HEK293T (cell line): Measurements from ENCODE around the gene SUN1.

Experiments used
- CTCF ChIA-PET: fragments of 350-600 bp; formaldehyde crosslinking; extraction: SDS; loops from one replicate; lab custom pipeline; 2021; ENCODE audit warnings: antibody characterized with exemption, inconsistent platforms; lab: Yijun Ruan, JAX
- POLR2A ChIA-PET: fragments of 350-600 bp; formaldehyde crosslinking; extraction: SDS; loops from one replicate; lab custom pipeline; 2020; ENCODE audit warnings: antibody characterized with exemption, inconsistent platforms; lab: Yijun Ruan, JAX
- DNase-seq: peaks from one replicate; pipeline ENCODE4 v3.0.0; 2012; ENCODE audit warnings: mixed read lengths; ENCODE audit errors: extremely low spot score
- ARNT ChIP-seq: fragments of 450-650 bp; IDR thresholded peaks from 2 replicates; pipeline ENCODE4 v1.6.1; 2017; ENCODE audit warnings: mild to moderate bottlenecking
- BHLHE40 ChIP-seq: fragments of 450-650 bp; IDR thresholded peaks from 2 replicates; pipeline ENCODE4 v1.6.1; 2016; ENCODE audit warnings: mild to moderate bottlenecking, moderate library complexity, borderline replicate concordance
- CTBP1 ChIP-seq: fragments of 450-650 bp; IDR thresholded peaks from 2 replicates; pipeline ENCODE4 v1.6.1; 2016; ENCODE audit warnings: borderline replicate concordance
- ELF4 ChIP-seq: fragments of 450-650 bp; IDR thresholded peaks from 2 replicates; pipeline ENCODE4 v1.6.1; 2017; ENCODE audit warnings: antibody characterized with exemption
- FOXA1 ChIP-seq: fragments of 450-650 bp; IDR thresholded peaks from 2 replicates; pipeline ENCODE4 v1.6.1; 2016; ENCODE audit warnings: mild to moderate bottlenecking
- FOXK2 ChIP-seq: fragments of 450-650 bp; IDR thresholded peaks from 2 replicates; pipeline ENCODE4 v1.6.1; 2016; ENCODE audit warnings: mild to moderate bottlenecking
- FOXM1 ChIP-seq: fragments of 450-650 bp; IDR thresholded peaks from 2 replicates; pipeline ENCODE4 v1.6.1; 2017; ENCODE audit warnings: mild to moderate bottlenecking, borderline replicate concordance
- HDGF ChIP-seq: fragments of 450-650 bp; IDR thresholded peaks from 2 replicates; pipeline ENCODE4 v1.6.1; 2017; ENCODE audit warnings: antibody characterized with exemption, borderline replicate concordance
- L3MBTL2 ChIP-seq: fragments of 450-650 bp; conservative IDR thresholded peaks from 2 replicates; pipeline ENCODE4 v1.6.1; 2016; ENCODE audit warnings: mild to moderate bottlenecking
- LEF1 ChIP-seq: fragments of 450-650 bp; IDR thresholded peaks from 2 replicates; pipeline ENCODE4 v1.6.1; 2017; ENCODE audit warnings: mild to moderate bottlenecking, borderline replicate concordance
- NFRKB ChIP-seq: fragments of 450-650 bp; IDR thresholded peaks from 2 replicates; pipeline ENCODE4 v1.6.1; 2016; ENCODE audit warnings: mild to moderate bottlenecking, moderate library complexity
- PKNOX1 ChIP-seq: fragments of 450-650 bp; IDR thresholded peaks from 2 replicates; pipeline ENCODE4 v1.6.1; 2016
- SP1 ChIP-seq: fragments of 450-650 bp; IDR thresholded peaks from 2 replicates; pipeline ENCODE4 v1.6.1; 2017
- SUZ12 ChIP-seq: fragments of 450-650 bp; IDR thresholded peaks from 2 replicates; pipeline ENCODE4 v1.6.1; 2016; ENCODE audit warnings: mild to moderate bottlenecking
- TARDBP ChIP-seq: fragments of 450-650 bp; IDR thresholded peaks from 2 replicates; pipeline ENCODE4 v1.6.1; 2016
- ZNF384 ChIP-seq: fragments of 450-650 bp; IDR thresholded peaks from 2 replicates; pipeline ENCODE4 v1.6.1; 2016

The SUN1 gene

GRCh38 chr7:853366-854117, 21.3 kb downstream of the SUN1 start:
- TF ChIP-seq L3MBTL2: no peak
- no peak for TF ChIP-seq PKNOX1
- TF ChIP-seq ARNT: no peak
- no peak for TF ChIP-seq LEF1
- no peak for TF ChIP-seq BHLHE40
- no peak for TF ChIP-seq CTBP1
- DNase-seq: no peak
- CTCF ChIA-PET: no interaction called here
- POLR2A ChIA-PET: no interaction called here

DNA sequence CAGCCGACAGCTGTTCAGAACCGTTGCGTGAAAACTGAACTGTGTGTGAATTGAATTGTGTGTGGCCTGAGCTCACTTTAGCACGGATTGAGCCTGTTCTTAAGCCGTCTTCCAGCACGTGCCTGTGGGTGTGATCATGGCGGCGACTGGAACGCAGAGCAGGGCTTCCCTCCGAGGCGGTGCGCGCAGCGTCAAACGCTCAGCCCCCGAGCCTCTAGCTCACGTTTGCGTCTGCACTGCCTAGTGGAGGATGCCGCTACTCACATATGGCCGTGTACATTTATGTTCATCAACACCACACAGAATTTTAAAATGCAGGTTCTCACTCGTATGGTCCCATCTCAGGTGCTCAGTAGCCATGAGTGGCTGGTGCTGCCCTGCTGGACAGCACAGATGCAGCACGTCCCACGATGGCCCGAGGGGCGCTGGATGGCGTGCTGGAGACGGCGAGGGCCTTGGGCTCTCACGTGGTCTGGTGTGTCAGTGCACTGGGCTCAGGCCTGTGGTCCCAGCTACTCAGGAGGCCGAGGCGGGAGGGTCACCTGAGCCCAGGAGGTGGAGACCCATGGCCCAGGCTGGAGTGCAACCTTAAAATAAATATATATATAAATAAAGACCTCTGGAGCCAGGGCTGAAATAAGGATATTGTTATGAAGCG, 22.0 kb downstream of the SUN1 start:
- POLR2A ChIA-PET: no interaction called here
- no peak for DNase-seq
- CTCF ChIA-PET: no interaction called here
- TF ChIP-seq ZNF384 (no peak), PKNOX1 (no peak), SP1 (no peak), FOXA1 (no peak), FOXM1 (no peak), SUZ12 (no peak), ELF4 (no peak), NFRKB (no peak), HDGF (no peak), ARNT (no peak), BHLHE40 (no peak), CTBP1 (no peak), TARDBP (no peak), FOXK2 (no peak), LEF1 (no peak), L3MBTL2 (no peak)

- TF ChIP-seq TARDBP: no peak
- no peak for TF ChIP-seq CTBP1
- TF ChIP-seq SUZ12: no peak
- TF ChIP-seq PKNOX1: no peak
- TF ChIP-seq BHLHE40: no peak
- no peak for TF ChIP-seq FOXK2
- no peak for TF ChIP-seq ZNF384
- TF ChIP-seq ELF4: no peak
- no peak for TF ChIP-seq FOXA1
- TF ChIP-seq L3MBTL2: no peak
- TF ChIP-seq HDGF: no peak
- no peak for TF ChIP-seq LEF1
- no peak for TF ChIP-seq FOXM1
- no peak for TF ChIP-seq SP1
- no peak for TF ChIP-seq NFRKB
- no peak for TF ChIP-seq ARNT
- POLR2A ChIA-PET: no interaction called here
- no peak for DNase-seq
- CTCF ChIA-PET: interaction anchor here (1.1 kb wide), 1 partner anchor 17 kb away, joined by 4 read pairs; no protein-coding TSS in a partner anchor
Measured at GRCh38 chr7:855686-856369, 23.6 kb downstream of the SUN1 start.

DNA sequence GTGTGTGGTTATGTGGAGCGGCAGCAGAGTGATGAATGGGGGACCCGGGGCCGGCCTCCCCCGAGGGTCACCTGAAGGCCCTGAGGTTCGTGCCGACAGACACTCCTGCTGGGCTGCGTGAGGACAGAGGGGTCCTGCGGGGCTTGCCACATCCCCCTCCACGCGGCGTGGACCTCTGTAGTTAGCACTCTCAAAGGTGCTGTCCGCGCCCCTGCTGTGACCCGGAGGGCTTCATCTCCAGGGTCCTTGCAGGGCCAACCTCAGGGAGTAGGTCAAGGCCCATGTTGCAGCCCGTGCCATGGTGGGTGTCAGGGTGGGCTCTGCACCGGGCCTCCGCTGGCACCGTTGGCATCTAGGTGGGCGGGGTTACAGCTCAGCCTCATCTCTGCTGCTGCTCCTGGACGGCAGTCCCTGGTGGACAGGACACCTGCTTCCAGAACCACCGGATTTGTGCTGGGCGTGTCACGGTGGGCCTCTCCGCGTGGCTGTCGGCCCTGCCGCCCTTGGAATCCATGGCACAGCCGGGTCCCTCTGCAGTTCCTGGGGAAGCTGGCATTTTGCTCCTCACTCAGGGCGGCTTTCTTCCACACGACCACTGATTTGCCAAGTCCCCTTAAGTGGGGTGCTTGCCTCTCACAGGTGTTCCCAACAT, 24.3 kb downstream of the SUN1 start:
- DNase-seq: no peak
- CTCF ChIA-PET: interaction anchor here (1.1 kb wide), 1 partner anchor 16 kb away, joined by 4 read pairs; no protein-coding TSS in a partner anchor
- POLR2A ChIA-PET: no interaction called here
- TF ChIP-seq HDGF (no peak), PKNOX1 (no peak), NFRKB (no peak), CTBP1 (no peak), SUZ12 (no peak), FOXA1 (no peak), LEF1 (no peak), FOXK2 (no peak), L3MBTL2 (no peak), ELF4 (no peak)

- ChIA-PET POLR2A (no interaction called here), CTCF (interaction anchor here (0.6 to 0.9 kb wide), 2 partner anchors 14 to 292 kb away, joined by 3 read pairs; no protein-coding TSS in a partner anchor)
- DNase-seq: no peak
- TF ChIP-seq FOXM1 (no peak), SUZ12 (no peak), L3MBTL2 (no peak), SP1 (no peak), FOXA1 (no peak), CTBP1 (no peak), LEF1 (no peak), HDGF (no peak), NFRKB (no peak)
Measured at GRCh38 chr7:857661-858060, 25.4 kb downstream of the SUN1 start.
